ENCODE data around the gene KRTAP4-8.
"Not testable (repeated sequence)": the region's sequence is repeated elsewhere in the genome, so short reads cannot be mapped to it uniquely, and the experiment has no call there.

KRTAP4-8 gene

DNA sequence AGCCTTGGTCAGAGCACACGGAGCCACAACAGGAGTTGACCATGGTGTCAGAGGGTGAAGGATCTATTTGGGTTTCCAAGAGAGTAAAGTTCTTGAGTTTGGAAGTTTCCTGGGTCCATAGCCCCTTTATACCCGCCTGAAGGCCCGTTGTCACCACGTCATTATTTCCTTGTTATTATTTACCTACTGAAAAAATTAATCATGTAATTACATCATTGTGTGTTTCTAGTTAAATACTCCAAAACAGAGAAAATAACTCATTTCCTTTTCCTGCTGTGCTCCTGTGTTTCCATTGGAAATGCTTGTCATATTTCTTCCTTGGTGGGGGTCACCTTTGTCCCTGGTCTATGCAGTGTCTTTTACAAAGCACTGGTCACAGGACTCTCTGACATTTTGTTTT lies at the start of gene KRTAP4-8:
TSS of gene KRTAP4-8 (minus strand) at position 101 of the 400 bp plus-strand sequence. CDS start at position 43, 58 bp downstream.
- no peak for DNase-seq

DNA sequence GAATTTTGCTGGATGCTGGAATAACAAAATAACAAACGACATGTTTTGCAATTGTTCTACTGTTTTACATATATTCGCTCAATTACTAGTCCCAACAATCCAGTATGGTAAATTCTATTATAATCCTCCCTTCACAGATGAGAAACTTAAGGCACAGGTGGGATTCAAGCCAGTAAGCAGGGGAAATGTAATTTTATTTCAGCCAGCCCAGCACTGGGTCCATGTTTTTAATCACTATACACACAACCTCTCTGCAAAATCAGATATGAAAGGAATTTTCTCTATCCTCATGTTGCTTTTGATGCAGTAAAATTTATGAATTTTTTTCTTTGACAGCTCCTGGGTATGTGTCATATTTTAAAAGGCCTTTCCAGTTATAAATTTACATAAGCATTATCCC lies 47.3 kb upstream of the KRTAP4-8 start:
- DNase-seq, result no peak

DNA sequence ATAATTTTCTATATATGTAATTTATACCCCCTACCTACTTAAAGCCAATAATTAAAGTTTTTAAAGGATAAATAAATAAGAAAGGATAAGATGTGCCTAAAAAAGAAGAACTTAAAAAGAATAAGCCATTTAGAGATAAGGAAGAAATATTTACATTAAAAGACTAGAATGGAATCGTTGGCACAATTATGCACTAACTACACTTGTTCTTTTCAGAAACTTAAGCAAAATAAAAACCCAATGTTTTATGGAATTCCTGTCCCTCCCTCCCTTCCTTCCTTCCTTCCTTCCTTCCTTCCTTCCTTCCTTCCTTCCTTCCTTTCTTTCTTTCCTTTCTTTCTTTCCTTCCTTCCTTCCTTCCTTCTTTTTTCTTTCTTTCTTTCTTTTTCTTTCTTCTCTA lies 46.9 kb upstream of the KRTAP4-8 start:
- DNase-seq, result no peak

DNA sequence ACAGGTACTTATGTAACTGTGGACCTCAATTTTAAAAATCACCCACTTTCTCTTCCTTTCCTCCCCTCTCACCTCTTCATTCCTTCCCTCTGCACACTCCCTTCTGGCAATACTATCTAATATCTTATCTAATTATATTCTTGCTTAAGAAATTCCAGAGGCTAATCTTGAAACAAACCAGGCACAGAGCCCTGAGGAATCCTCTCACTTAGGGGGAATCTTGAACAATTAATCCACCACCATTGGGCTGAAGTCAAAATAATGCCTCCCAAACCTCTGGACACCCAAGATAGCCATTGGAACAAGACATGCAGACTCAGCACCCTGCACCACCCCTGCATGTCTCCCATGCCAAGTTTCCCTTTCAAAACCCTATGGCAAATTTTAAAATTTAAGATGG lies 43.4 kb upstream of the KRTAP4-8 start:
- DNase-seq, result no peak

DNA sequence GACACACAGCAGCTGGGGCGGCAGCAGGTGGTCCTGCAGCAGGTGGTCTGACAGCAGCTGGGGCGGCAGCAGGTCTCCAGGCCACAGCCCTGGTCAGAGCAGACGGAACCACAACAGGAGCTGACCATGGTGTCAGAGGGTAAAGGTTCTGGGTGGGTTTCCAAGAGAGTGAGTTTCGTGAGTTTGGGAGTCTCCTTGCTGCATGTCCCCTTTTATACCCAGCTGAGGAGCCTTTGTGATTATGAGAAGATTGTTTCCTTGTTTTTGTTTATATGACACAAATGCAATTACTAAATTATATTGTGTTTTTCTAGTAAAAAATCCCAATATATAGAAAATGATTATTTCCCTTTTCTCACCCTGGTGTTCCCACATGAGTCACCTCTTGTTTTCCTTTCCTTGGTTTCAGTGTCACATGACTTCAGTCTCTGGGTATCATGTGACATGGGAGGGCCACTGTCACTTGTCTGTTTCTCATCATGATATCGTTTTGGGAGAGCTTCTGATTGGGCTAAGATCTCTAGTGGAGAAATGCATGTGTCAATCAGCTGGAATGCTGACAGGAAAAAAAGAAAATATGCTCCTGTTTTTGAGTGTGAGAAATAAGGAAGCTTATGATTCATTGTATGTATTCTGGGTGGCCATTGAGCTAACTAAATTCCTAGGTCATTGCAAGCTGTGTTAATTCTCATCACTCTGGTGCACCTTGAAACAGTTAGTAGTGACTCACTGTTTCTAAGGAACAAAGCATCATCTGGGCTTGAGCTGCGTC lies 42.6 kb upstream of the KRTAP4-8 start, which contains the start of gene KRTAP4-6:
TSS of gene KRTAP4-6 (minus strand) at position 185 of the 772 bp plus-strand sequence. CDS start at position 128, 57 bp downstream.
- no peak for DNase-seq

DNA sequence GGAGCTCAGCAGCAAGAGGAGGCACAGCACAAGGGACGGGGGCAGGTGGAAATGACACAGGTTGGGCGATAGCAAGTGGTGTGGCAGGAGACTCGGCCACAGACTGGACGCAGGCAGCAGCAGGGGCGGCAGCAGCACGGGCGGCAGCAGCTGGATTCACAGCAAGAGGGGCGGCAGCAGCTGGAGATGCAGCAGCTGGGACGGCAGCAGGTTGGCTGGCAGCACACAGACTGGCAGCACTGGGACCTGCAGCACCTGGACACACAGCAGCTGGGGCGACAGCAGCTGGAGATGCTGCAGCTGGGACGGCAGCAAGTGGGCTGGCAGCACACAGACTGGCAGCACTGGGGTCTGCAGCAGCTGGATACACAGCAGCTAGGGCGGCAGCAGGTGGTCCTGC lies 41.9 kb upstream of the KRTAP4-8 start:
- not testable (repeated sequence) for DNase-seq

DNA sequence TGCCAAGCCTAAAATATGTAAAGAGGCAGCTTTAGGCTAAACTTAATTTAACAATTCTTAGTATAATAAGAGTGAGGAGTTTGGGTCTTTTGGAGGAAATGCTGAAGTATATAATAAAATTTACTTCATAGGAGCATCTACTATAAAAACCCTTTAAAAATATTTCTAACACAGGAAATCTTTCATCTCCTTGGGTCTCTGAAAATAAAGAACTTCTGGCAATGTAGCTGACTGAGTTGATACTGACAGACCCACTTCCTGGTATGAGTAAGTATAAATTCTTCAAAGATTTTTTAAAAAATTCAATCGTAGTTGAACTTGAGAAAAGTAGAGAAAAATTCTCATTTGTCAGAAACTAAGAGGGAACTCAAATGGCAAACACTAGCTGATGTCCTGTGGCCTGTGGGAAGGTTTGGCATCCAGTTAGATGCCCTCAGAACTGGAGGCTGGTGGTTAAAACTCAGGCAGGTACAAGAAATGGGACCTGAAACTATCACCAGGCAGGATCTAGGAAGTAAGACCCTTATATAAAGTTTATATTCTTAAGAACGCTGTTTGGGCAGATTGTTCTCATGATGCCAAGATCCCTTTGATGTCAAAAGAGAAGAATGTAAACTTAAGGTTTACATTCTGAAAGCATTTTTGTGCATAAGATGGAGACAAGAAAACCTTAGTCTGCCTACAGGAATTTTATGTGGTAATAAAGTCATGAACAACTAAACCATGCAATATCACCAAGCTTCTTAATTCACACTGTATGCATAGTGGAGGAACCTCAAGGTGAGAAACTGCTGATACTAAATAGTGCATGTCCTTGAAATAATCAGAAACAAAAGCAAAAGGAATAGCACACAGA lies 36.2 kb upstream of the KRTAP4-8 start:
- DNase-seq, result no peak

DNA sequence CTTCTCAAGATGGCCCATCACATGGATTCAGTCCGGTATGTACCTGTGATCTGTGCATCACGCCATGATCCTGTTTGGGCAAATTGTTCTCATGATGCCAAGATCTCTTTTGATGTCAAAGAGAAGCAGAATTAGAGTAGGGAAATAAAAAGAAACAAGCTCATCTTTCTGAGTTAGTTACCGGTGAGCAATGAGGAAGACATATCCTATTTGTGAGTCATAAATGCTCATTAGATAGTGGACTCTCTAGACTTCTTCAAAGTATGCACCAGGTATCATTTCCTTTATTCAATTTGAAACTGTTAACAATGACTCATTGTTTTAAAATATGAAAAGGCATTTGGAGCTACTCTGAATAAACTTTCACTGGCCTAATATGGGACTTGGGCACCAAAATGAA lies 34.0 kb upstream of the KRTAP4-8 start:
- DNase-seq, result no peak

DNA sequence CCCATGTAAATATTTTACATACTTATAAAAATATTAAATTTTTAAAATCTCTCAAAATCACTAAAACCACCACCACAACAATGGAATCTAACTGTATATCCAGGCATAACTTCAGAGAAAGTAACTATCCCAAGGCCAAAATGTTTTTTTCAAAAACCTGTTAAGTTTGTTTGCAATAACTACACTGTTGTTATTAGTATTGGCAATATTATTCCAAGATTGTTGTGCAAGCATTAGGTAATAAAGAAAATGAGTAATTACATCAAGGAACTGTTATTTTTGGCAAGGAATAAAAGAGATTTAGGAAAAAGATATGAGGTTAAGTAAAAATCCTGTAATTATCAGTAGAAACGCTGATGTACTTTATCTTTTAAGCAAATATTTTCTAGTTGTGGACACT lies 29.4 kb upstream of the KRTAP4-8 start:
- no peak for DNase-seq

DNA sequence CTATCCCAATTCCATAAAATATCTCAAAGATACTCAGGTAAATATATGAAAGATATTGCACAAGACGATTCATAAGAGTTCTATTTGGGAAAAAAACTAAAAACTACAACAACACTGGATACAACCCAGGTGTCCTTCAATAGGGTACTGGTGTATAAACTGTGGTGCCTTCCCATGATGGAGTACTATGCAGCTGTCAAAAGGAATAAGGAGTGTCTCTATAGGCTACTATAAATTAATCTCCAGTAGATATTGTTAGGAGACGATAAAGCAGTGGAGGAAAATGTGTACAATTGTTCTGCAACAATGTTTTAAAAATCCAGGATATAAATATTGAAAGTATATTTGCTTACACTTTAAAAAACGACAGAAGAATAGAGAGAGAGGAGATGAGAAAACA lies 28.5 kb upstream of the KRTAP4-8 start:
- DNase-seq, result no peak

DNA sequence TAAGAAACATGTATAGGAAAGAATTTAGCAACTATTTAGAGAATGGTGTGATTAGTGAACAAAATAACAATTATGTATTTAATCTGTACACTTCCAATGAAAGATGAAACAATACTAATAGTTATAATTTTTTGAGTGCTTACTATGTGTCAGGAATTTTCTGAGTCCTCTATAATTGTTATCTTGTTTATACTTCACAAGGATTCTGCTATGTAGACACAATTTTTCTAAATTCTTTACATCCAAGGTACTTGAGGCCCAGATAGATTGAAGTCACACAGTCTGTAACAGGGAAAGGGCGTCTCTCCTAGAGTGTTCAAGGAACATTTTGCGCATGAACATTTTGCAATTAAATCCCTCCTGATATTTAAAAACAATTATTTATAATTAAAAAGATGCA lies 27.1 kb upstream of the KRTAP4-8 start:
- no peak for DNase-seq

DNA sequence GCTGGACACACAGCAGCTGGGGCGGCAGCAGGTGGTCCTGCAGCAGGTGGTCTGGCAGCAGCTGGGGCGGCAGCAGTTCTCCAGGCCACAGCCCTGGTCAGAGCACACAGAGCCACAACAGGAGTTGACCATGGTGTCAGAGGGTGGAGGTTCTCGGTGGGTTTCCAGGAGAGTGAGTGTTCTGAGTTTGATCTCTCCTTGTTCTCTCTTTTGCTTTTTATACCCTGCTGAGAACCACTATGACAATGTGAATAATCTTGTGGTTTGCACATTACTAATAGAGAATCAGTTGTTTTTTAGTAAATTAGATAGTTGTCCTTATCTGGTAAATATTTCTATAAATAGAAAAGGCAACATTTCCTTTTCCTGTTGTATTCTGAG lies 26.0 kb upstream of the KRTAP4-8 start, which contains the start of gene KRTAP4-12:
TSS of gene KRTAP4-12 (minus strand) at position 192 of the 381 bp plus-strand sequence. CDS start at position 132, 60 bp downstream.
- not testable (repeated sequence) for DNase-seq

DNA sequence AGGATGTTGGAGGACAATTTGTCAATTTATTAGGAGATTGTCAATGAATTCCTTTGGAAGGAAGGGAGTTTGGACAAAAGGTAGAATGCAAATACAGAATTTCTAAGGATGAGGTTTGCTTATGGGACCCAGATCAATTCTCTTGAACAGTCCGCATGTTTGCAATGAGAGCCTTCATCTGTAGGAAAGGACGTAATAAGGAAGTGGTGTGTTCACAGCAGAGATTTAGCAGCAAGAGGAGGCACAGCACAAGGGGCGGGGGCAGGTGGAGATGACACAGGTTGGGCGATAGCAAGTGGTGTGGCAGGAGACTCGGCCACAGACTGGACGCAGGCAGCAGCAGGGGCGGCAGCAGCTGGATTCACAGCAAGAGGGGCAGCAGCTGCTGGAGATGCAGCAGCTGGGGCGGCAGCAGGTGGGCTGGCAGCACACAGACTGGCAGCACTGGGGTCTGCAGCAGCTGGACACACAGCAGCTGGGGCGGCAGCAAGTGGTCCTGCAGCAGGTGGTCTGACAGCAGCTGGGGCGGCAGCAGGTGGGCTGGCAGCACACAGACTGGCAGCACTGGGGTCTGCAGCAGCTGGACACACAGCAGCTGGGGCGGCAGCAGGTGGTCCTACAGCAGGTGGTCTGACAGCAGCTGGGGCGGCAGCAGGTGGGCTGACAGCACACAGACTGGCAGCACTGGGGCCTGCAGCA lies 25.5 kb upstream of the KRTAP4-8 start:
- not testable (repeated sequence) for DNase-seq

DNA sequence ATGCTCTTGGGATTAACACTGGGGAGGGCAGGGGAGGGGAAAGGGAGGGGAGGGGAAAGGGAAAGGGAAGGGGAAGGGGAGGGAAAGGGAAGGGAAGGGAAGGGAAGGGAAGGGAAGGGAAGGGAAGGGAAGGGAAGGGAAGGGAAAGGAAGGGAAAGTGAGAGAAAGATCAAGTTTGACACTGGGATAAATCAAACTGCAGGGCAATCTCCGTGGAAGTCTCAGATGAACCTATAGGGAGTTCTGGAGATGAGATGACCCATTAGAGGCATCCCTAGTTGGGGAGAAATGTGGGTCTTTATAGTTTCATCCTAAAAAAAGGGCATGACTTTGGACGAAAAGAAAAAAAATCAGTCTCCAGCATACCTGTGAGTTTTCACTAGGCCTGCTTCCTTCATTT lies 23.8 kb upstream of the KRTAP4-8 start:
- DNase-seq, result no peak

DNA sequence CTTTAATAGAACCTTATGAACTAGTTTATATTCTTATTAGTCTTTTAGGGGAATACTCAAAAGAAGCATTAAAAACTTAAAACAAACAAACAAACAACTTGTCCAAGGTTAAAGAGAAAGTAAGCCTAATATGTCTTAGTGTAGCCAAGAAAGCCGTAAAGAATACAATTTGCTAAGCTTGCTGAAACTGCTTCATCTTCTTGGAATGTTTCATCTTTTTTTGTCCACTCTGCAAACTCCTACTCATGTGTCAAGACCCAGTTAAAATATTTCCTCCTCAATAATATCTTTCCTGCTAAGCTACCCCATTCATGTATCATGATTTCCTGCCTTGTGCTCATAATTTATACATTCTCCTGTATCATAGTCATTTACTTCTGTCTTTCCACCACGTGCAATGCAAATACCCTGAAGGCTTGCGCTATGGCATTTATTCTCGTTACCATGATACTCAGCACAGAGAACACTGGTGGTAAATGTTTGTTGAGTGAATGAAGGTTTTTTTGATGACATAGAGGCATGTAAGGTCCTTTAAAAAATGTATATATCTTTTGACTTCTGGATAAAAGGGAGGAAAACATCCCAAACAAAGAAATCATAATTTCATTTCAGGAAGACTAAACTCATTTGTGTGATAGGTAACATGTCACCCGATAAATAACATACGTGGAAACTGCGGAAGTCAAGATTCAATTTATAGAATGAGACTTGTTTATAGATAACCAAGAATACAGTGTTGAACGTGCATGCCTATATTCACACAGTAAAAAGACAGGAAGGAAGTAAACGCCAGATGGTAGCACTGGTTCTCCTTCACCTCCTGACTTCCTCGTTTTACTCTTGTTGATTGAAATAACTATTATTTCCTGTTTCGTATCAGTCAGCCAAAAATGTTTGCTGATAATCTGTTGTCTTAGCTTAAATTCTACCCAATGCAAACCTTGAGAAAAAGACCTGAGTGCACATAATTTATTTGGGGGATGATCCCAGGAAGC lies 22.1 kb upstream of the KRTAP4-8 start:
- DNase-seq, result not testable (repeated sequence)

DNA sequence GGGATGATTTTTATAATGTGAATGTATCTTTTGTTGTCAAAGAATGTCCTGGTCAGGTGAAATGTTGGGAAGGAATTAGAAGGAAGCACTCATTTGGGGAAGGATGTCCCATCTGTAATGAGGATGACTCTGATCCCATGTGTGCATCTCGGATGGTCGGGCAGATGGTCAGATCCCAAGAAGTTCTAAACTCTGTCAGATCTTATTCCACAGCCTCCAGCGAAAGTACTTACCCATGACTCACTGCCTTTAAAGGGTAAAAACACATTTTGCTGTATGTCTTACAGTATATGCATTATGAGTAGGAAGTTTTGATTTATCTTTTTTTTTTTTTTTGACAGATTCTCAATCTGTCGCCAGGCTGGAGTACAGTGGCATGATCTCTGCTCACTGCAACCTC lies 20.8 kb upstream of the KRTAP4-8 start:
- DNase-seq, result no peak

DNA sequence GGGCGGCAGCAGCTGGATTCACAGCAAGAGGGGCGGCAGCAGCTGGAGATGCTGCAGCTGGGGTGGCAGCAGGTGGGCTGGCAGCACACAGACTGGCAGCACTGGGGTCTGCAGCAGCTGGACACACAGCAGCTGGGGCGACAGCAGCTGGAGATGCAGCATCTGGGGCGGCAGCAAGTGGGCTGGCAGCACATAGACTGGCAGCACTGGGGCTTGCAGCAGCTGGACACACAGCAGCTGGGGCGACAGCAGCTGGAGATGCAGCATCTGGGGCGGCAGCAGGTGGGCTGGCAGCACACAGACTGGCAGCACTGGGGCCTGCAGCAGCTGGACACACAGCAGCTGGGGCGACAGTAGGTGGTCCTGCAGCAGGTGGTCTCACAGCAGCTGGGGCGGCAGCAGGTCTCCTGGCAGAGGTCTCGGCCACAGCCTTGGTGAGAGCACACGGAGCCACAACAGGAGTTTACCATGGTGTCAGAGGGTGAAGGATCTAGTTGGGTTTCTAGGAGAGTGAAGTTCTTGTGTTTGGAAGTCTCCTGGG lies 20.0 kb upstream of the KRTAP4-8 start, which contains the start of gene KRTAP4-11:
TSS of gene KRTAP4-11 (minus strand) at position 528 of the 541 bp plus-strand sequence. CDS start at position 470, 58 bp downstream.
- DNase-seq, result not testable (repeated sequence)

DNA sequence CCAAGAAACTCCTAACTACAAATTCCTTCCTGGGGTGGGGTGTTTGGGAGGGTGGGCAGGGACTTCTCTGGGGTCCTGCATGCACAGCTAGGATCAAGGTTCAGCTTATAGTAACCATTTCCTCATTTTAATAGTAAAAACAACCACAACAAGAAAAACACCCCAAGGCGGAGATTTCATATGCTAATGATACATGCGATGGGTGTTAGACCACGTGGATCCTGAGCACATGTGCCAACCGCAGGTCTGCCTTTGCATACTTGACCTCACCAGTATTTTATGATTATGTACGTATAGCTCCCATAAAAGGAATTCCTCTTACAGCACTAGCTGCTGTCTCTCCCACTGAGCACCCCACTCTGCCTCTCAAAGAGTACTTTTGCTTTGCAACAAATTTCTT lies 18.4 kb upstream of the KRTAP4-8 start:
- DNase-seq, result no peak

DNA sequence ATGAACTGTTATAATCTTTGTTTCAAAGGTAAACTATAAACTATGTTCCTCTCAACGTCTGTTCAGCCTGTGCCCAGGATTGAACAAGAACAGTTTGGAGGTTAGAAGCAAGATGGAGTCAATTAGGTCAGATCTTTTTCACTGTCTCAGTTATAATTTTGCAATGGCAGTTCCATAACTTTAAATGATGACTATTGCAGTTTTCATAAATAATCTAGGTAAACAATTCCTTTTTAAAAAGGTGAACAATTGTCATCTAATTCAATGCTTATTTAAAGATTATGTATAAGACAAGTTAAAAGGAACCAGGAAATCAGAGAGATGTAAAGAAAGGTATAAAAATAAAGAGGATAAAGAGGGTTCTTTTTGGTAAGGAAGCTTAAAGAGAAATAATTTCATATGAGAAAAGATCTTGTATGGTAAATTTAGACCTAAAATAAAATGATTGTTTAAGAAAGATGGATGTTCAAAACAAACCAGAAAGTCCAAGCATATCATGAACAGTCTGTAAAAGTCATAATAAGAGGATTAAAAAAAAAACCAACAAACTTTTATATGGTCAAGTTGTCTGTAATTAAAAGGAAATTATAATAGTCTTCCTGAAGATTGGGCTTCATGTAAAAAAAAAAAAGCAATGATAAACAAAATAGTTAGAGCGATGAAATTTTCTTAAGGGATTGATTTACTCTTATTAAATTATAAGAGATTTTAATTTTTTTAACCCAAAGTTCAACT lies 13.4 kb upstream of the KRTAP4-8 start:
- DNase-seq, result no peak

DNA sequence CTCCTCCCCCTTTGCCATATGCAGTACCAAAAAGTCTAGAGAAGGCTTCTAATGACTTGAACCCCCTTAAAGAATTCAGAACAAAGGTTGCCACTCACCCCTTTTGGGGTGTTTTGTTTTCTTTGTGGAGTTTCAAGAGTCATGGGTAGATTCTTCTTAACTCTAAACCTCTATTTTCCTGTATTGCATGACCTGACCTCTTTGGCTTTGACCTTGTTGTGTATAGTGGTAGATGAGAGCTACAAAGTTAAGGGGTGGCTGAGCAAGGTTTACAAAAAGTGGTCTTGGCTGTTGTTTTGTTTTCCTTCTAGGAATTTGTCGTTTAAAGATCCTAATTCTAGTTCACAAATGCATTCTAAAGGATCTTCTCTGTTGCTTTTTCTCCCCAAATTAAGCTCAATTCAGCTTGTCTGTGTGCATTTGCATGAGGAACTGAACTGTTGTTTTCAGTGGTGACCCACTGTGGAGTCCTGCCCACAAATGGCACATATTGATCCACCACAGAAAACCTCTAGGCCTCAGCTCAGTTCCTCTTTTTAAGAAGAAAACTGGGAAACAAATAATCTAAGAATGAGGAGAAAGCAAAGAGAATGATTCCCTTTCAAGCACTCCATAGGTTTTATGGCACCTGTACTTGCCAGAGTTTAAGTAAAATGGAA lies 10.9 kb upstream of the KRTAP4-8 start:
- DNase-seq, result not testable (repeated sequence)

All from DMS153 (cell line).